Heart right ventricle (tissue), 16 donors: ENCODE measurements around the gene APEX1. TPM values are rescaled to one million over a fixed set of nuclear protein-coding genes. Genes with fewer than 3 reads are reported as not detected.

Source experiments
- ATAC-seq, 8 donors: fragments of 200-7000 bp; cut with Tn5 transposase; one replicate each; pipeline ENCODE4 v1.9.1; 2020; ENCODE audit warnings: mild to moderate bottlenecking in 8 of 8, moderate library complexity in 8 of 8, moderate number of reproducible peaks in 1 of 8
- DNase-seq, 2 donors: peaks; one replicate each; pipeline ENCODE4 v3.0.0-alpha.2; 2020
- H3K27ac ChIP-seq, 10 donors: fragments of 200-600 bp; sonication (generic) in 2 of 10; one replicate each; pipeline versions ENCODE4 v1.5.0 to v1.8.0; 2020 to 2022; ENCODE audit warnings: mild to moderate bottlenecking in 3 of 10
- H3K27me3 ChIP-seq, 7 donors: fragments of 200-600 bp; one replicate each; pipeline ENCODE4 v1.8.0; 2021 to 2022; ENCODE audit warnings: mild to moderate bottlenecking in 2 of 7
- H3K36me3 ChIP-seq, 9 donors: fragments of 200-600 bp; sonication (generic) in 1 of 9; one replicate each; pipeline versions ENCODE4 v1.5.0 to v1.8.0; 2020 to 2022; ENCODE audit warnings: mild to moderate bottlenecking in 2 of 9
- H3K4me1 ChIP-seq, 9 donors: fragments of 200-600 bp; sonication (generic) in 1 of 9; one replicate each; pipeline versions ENCODE4 v1.5.0 to v1.8.0; 2020 to 2022; ENCODE audit warnings: mild to moderate bottlenecking in 4 of 9
- H3K4me3 ChIP-seq, 10 donors: fragments of 200-600 bp; sonication (generic) in 2 of 10; one replicate each; pipeline versions ENCODE4 v1.5.0 to v1.8.0; 2020 to 2022; ENCODE audit warnings: mild to moderate bottlenecking in 7 of 10, moderate library complexity in 2 of 10
- H3K9me3 ChIP-seq, 11 donors: fragments of 200-600 bp in 10 of 11; sonication (generic) in 2 of 11; one replicate each; pipeline versions ENCODE4 v1.5.0 to v1.8.0; 2013 to 2022; ENCODE audit warnings: mild to moderate bottlenecking in 2 of 11, control low read depth in 1 of 11, moderate library complexity in 1 of 11
- CTCF ChIP-seq, 9 donors: fragments of 200-600 bp; sonication (generic) in 2 of 9; IDR thresholded peaks; one replicate each; pipeline versions ENCODE4 v1.5.0 to v1.8.0; 2021 to 2022; ENCODE audit warnings: antibody characterized with exemption in 9 of 9, mild to moderate bottlenecking in 5 of 9, moderate library complexity in 1 of 9
- WGBS, 2 donors: extraction: QIAGEN DNeasy Blood & Tissue Kit; methylation state at CpG; one replicate each; pipeline ENCODE4 v1.1.7; 2013; ENCODE audit warnings: inconsistent platforms in 1 of 2; 5-methylcytosine and 5-hydroxymethylcytosine counted together
- intact Hi-C, 10 donors: fragments of 100-400 bp; cut with DNase I; formaldehyde crosslinking; loops; one replicate each; pipeline versions ENCODE4 v1.11.1 to v1.14.2; 2022
- polyA plus RNA-seq, 2 donors: library from polyadenylated mRNA; stranded (reverse); fragments of 200-250 nt; gene quantifications; one replicate each; pipeline ENCODE4 v1.2.3, GENCODE V29; 2013
- total RNA-seq, 10 donors: library from RNA; stranded (reverse); fragmentation: NEBNext Ultra II Directional in 3 of 10; extraction: Animal tissue kit (Norgen Biotek cat#: 25700) in 3 of 10; gene quantifications; one replicate each; pipeline versions ENCODE4 v1.2.1 to v1.2.4, GENCODE V29; 2021 to 2023
- donor health status: Arrhythmogenic right ventricular cardiomyopathy.
- donor health status: ischemic (EF 13 %, LVEDD 7.1; RV severe dilation, severe dysfunction).
- donor health status: healthy with polysubstance abuse.
- donor health status: DM: no; HTN: yes; CAD: no.
- donor health status: DM: no; HTN: no; CAD: no.
- donor health status: ischemic (EF 25% LVEDD 6.9; RV normal size, moderate dysfunction).
- donor health status: ischemic (EF 25% LVEDD 5.7; RV mildly dilated, moderate dysfunction).
- donor health status: healthy.
- donor health status: DM: yes; HTN: yes; CAD: no.
- donor health status: Ischemic cardiomyopathy.
- donor health status: ischemic (EF 35%, LVEDD 5.7; RV mildly dilated, moderate dysfunction).
- donor health status: nonischemic (EF 11% LVEDD 7.7; RV severe dilation, severe dysfunction).
- donor health status: DM: yes; HTN: yes; CAD: no.
- donor health status: PGD.
- donor health status: ischemic (EF 29% LVEDD 5.4; RV normal size, mild dysfunction).
- donor health status: nonischemic (EF 23%, LVEDD 6.1; RV moderate dilation, normal function).

The APEX1 gene
- total and polyA plus RNA-seq, 12 donors, result 57.1 to 103 (median 70.6) TPM

- Histone ChIP-seq H3K4me1 (peaks cover 0 to 36% (median 9%) of the 10 kb centered on the region in 9 donors), H3K27me3 (no peaks in the 10 kb centered on the region), H3K4me3 (no peak overlapping the region), H3K27ac (no peak overlapping the region), H3K9me3 (no peaks in the 10 kb centered on the region), H3K36me3 (peaks cover 0 to 12% (median 0%) of the 10 kb centered on the region in 9 donors)
- ATAC-seq (peak in 3 of 8 donors; percentile 29 to 38 (median 31)), DNase-seq (no peak)
- 36 to 41% methylated on average over 5 of the region's 5 CpGs for WGBS, 2 donors
- TF ChIP-seq CTCF (IDR thresholded peaks at IDR 0.05), result no peak
- intact Hi-C loops, result no loop called here
Observed at GRCh38 chr14:20428802-20429201, 26.2 kb upstream of the APEX1 start.

GRCh38 chr14:20429801-20430669 is 25.0 kb upstream of the APEX1 start:
- no peak overlapping the region for H3K27ac ChIP-seq
- H3K9me3 ChIP-seq, result no peaks in the 10 kb centered on the region
- 76 to 77% methylated on average over 30 of the region's 30 CpGs for WGBS, 2 donors
- ATAC-seq, result peak in 6 of 8 donors; percentile 11 to 74 (median 42)
- peaks cover 0 to 2% (median 0%) of the 10 kb centered on the region in 7 donors for H3K27me3 ChIP-seq
- no peak for TF ChIP-seq CTCF (IDR thresholded peaks at IDR 0.05)
- H3K36me3 ChIP-seq, result peaks cover 0 to 12% (median 0%) of the 10 kb centered on the region in 9 donors
- intact Hi-C loops, result no loop called here
- peak in 1 of 2 donors; percentile 43 for DNase-seq
- no peak overlapping the region for H3K4me3 ChIP-seq
- H3K4me1 ChIP-seq, result peaks cover 0 to 36% (median 13%) of the 10 kb centered on the region in 9 donors

GRCh38 chr14:20434701-20435581 is 20.1 kb upstream of the APEX1 start:
- H3K4me1 ChIP-seq, result peaks cover 0 to 33% (median 16%) of the 10 kb centered on the region in 9 donors
- peaks cover 0 to 6% (median 0%) of the 10 kb centered on the region in 7 donors for H3K27me3 ChIP-seq
- no peak for TF ChIP-seq CTCF (IDR thresholded peaks at IDR 0.05)
- no peaks in the 10 kb centered on the region for H3K9me3 ChIP-seq
- ATAC-seq (peak; percentile 52 to 86 (median 65)), DNase-seq (peak; percentile 67 to 82)
- intact Hi-C loops, result no loop called here
- peaks cover 0 to 6% (median 0%) of the 10 kb centered on the region in 9 donors for H3K36me3 ChIP-seq
- H3K27ac ChIP-seq, result peak overlapping the region; percentile 7 to 82 (median 64)
- 15 to 16% methylated on average over 44 of the region's 44 CpGs for WGBS, 2 donors
- H3K4me3 ChIP-seq, result peak overlapping the region; percentile 13 to 64 (median 52)
